HG02588 (cell line): Measurements from ENCODE around the gene ACVR1B.

ENCODE experiments used
- ATAC-seq: cut with Tn5 transposase; IDR thresholded peaks from one replicate; pipeline ENCODE4 v1.9.1; 2021; ENCODE audit warnings: mild to moderate bottlenecking, moderate library complexity; ENCODE audit not compliant: unreplicated experiment

The ACVR1B gene

GRCh38 chr12:51917041-51917590 lies 34.4 kb upstream of the ACVR1B start:
- ATAC-seq, result no peak

- no peak for ATAC-seq
Measured at GRCh38 chr12:51917746-51918453, 33.6 kb upstream of the ACVR1B start.

GRCh38 chr12:51920046-51920445 lies 31.5 kb upstream of the ACVR1B start:
- no peak for ATAC-seq

- ATAC-seq, result no peak
Measured at GRCh38 chr12:51921017-51921725, 30.3 kb upstream of the ACVR1B start.

- ATAC-seq, result no peak
Measured at GRCh38 chr12:51922146-51922545, 29.4 kb upstream of the ACVR1B start.

- no peak for ATAC-seq
Measured at GRCh38 chr12:51922762-51923505, 28.6 kb upstream of the ACVR1B start.

- ATAC-seq, result no peak
Measured at GRCh38 chr12:51923506-51924365, 27.8 kb upstream of the ACVR1B start.

- ATAC-seq, result peak; percentile 56
Measured at GRCh38 chr12:51924551-51925319, 26.8 kb upstream of the ACVR1B start.

GRCh38 chr12:51925346-51926063 lies 26.0 kb upstream of the ACVR1B start:
- no peak for ATAC-seq

GRCh38 chr12:51926064-51926632 lies 25.4 kb upstream of the ACVR1B start:
- no peak for ATAC-seq

GRCh38 chr12:51926718-51927117 lies 24.8 kb upstream of the ACVR1B start:
- ATAC-seq, result no peak

- ATAC-seq, result no peak
Measured at GRCh38 chr12:51932218-51933076, 19.1 kb upstream of the ACVR1B start.

- ATAC-seq, result no peak
Measured at GRCh38 chr12:51934080-51934479, 17.4 kb upstream of the ACVR1B start.

GRCh38 chr12:51937926-51938325 lies 13.6 kb upstream of the ACVR1B start:
- ATAC-seq, result no peak

GRCh38 chr12:51938726-51939125 lies 12.8 kb upstream of the ACVR1B start:
- no peak for ATAC-seq

- no peak for ATAC-seq
Measured at GRCh38 chr12:51941011-51941581, 10.4 kb upstream of the ACVR1B start.

- no peak for ATAC-seq
Measured at GRCh38 chr12:51941604-51942003, 9.9 kb upstream of the ACVR1B start.

- ATAC-seq, result no peak
Measured at GRCh38 chr12:51942056-51942455, 9.4 kb upstream of the ACVR1B start.
